ENCODE data around the gene ARHGAP42.

DNA sequence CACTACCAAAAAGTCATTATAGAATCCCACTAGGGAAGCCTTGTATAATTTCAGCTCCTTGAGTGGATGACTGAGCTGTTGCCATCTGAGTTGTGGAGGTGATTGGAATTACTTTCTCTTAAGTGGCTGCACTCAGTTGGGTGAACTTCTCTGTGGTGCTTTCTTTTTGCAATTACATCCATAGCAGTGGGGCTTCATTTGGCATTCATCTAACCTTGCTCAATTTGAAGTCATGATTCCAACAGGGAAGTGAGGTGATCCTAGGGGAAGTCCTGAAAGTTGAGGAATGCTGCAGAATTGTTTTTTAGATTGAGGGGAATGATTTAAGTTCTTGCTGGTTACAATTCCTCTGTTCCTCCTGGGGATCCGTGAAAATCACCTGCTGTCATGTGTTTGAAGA is 39.6 kb downstream of the ARHGAP42 start:
- TF ChIP-seq POLR2A (IDR thresholded peaks at IDR 0.05; ENCODE audit: low read depth, low read length) (no peak), EP300 (IDR thresholded peaks at IDR 0.05; ENCODE audit: borderline replicate concordance in 1 of 2, control insufficient read depth in 1 of 2, low read depth in 2 of 2, low read length in 2 of 2) (no peak), POLR2AphosphoS5 (IDR thresholded peaks at IDR 0.05; ENCODE audit: low read length) (no peak), CTCF (IDR thresholded peaks at IDR 0.05 in 2 of 3, conservative IDR thresholded peaks at IDR 0.05 in 1 of 3; ENCODE audit: control insufficient read depth in 2 of 3, extremely low read depth in 1 of 3, insufficient read depth in 1 of 3, low read depth in 3 of 3, low read length in 3 of 3) (no peak), NFYB (IDR thresholded peaks at IDR 0.05; ENCODE audit: insufficient read depth, low read depth, low read length) (no peak), SMAD1 (IDR thresholded peaks at IDR 0.05; ENCODE audit: low read depth, partially characterized antibody) (no peak), IKZF1 (conservative IDR thresholded peaks at IDR 0.05) (no peak), E2F8 (IDR thresholded peaks at IDR 0.05; ENCODE audit: low read depth, partially characterized antibody) (no peak), TARDBP (IDR thresholded peaks at IDR 0.05; ENCODE audit: borderline replicate concordance) (no peak), TCF7 (IDR thresholded peaks at IDR 0.05; ENCODE audit: borderline replicate concordance) (no peak)
- TF ChIP-seq, protein P1, sequence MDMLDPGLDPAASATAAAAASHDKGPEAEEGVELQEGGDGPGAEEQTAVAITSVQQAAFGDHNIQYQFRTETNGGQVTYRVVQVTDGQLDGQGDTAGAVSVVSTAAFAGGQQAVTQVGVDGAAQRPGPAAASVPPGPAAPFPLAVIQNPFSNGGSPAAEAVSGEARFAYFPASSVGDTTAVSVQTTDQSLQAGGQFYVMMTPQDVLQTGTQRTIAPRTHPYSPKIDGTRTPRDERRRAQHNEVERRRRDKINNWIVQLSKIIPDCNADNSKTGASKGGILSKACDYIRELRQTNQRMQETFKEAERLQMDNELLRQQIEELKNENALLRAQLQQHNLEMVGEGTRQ (IDR thresholded peaks at IDR 0.05; ENCODE audit: borderline replicate concordance, low read depth, low read length) = no peak

All from GM12878 (cell line).